Measurements from ENCODE around the gene AQP6.

- TF ChIP-seq FOXM1 (IDR thresholded peaks at IDR 0.05; ENCODE audit: borderline replicate concordance, low read depth), result no peak
- TF ChIP-seq EP300 (IDR thresholded peaks at IDR 0.05; ENCODE audit: borderline replicate concordance), result no peak
- no peak for TF ChIP-seq TEAD4 (IDR thresholded peaks at IDR 0.05)
- TF ChIP-seq RAD21 (IDR thresholded peaks at IDR 0.05; ENCODE audit: low read depth), result no peak
- no peak for TF ChIP-seq TCF12 (IDR thresholded peaks at IDR 0.05; ENCODE audit: low read depth)
- TF ChIP-seq ZBTB7A (IDR thresholded peaks at IDR 0.05; ENCODE audit: low read depth), result no peak
- no peak for TF ChIP-seq CEBPB (IDR thresholded peaks at IDR 0.05)
- TF ChIP-seq TAF1 (IDR thresholded peaks at IDR 0.05; ENCODE audit: low read depth), result no peak
- no peak for TF ChIP-seq NFIC (IDR thresholded peaks at IDR 0.05)
- TF ChIP-seq MAX (IDR thresholded peaks at IDR 0.05), result no peak
- TF ChIP-seq REST (IDR thresholded peaks at IDR 0.05; ENCODE audit: low read depth), result no peak
- TF ChIP-seq USF1 (IDR thresholded peaks at IDR 0.05), result no peak
These were observed 51.5 kb downstream of the AQP6 start for GRCh38 chr12:50024227-50024626.
